Ascending aorta (tissue), 2 donors: Measurements from ENCODE around the gene STARD7. TPM values are rescaled to one million over a fixed set of nuclear protein-coding genes. Genes with fewer than 3 reads are reported as not detected.

Source experiments
- DNase-seq, 2 donors: peaks; one replicate each; pipeline ENCODE4 v3.0.0-alpha.2; 2019; ENCODE audit warnings: low spot score in 2 of 2
- H3K27ac ChIP-seq, 2 donors: fragments of 200-600 bp; sonication (generic); one replicate each; pipeline ENCODE4 v1.5.1; 2016 to 2017; ENCODE audit warnings: mild to moderate bottlenecking in 1 of 2
- H3K27me3 ChIP-seq: fragments of 200-600 bp; sonication (generic); one replicate; pipeline ENCODE4 v1.5.1; 2017
- H3K36me3 ChIP-seq, 2 donors: fragments of 200-600 bp; sonication (generic); one replicate each; pipeline ENCODE4 v1.5.1; 2016
- H3K4me1 ChIP-seq, 2 donors: fragments of 200-600 bp; sonication (generic); one replicate each; pipeline ENCODE4 v1.5.1; 2016 to 2017; ENCODE audit warnings: mild to moderate bottlenecking in 1 of 2
- H3K4me3 ChIP-seq, 2 donors: fragments of 200-600 bp; sonication (generic); one replicate each; pipeline ENCODE4 v1.5.1; 2016 to 2017; ENCODE audit warnings: mild to moderate bottlenecking in 1 of 2
- H3K9me3 ChIP-seq, 2 donors: fragments of 200-600 bp; sonication (generic); one replicate each; pipeline ENCODE4 v1.5.1; 2016
- CTCF ChIP-seq, 3 experiments: fragments of 200-600 bp in 2 of 3; fragments of 450-650 bp in 1 of 3; sonication (generic) in 2 of 3; IDR thresholded peaks; one replicate each; pipeline ENCODE4 v1.5.1; 2016 to 2019; ENCODE audit warnings: antibody characterized with exemption in 3 of 3, mild to moderate bottlenecking in 1 of 3, moderate library complexity in 1 of 3
- intact Hi-C: fragments of 100-400 bp; cut with DNase I; formaldehyde crosslinking; loops from one replicate; pipeline ENCODE4 v1.15.1; 2023
- total RNA-seq: library from RNA; depleted of rRNA; stranded (reverse); fragments of >200 nt; gene quantifications from one replicate; pipeline ENCODE4 v1.1.0, GENCODE V29; 2016

Gene STARD7
- total RNA-seq, 1 donor from 2014 or later = 85.6 TPM

DNA sequence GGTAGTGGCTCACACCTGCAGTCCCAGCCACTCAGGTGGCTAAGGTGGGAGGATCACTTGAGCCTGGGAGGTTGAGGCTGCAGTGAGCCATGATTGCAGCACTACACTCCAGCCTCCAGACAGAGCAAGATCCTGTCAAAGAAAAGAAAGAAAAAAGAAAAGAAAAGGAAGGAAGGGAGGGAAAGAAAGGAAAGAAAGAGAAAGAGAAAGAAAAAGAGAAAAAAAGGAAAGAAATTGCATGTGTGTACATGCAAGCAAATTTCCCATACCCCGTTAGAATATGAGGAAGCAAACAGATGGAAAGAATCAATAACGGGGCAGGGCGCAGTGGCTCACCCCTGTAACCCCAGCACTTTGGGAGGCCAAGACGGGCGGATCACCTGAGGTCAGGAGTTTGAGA, 39.3 kb upstream of the STARD7 start:
- intact Hi-C loops = no loop called here
- no peaks in the 10 kb centered on the region for H3K27me3 ChIP-seq
- no peak overlapping the region for H3K4me3 ChIP-seq
- H3K36me3 ChIP-seq = peaks cover 7 to 10% of the 10 kb centered on the region in 2 donors
- peaks cover 0 to 27% of the 10 kb centered on the region in 2 donors for H3K4me1 ChIP-seq
- TF ChIP-seq CTCF (IDR thresholded peaks at IDR 0.05) = no peak
- no peak for DNase-seq
- H3K9me3 ChIP-seq = no peaks in the 10 kb centered on the region
- no peak overlapping the region for H3K27ac ChIP-seq

- intact Hi-C loops = no loop called here
- H3K9me3 ChIP-seq = no peaks in the 10 kb centered on the region
- H3K36me3 ChIP-seq = peaks cover 0 to 1% of the 10 kb centered on the region in 2 donors
- no peak overlapping the region for H3K4me3 ChIP-seq
- no peak for DNase-seq
- TF ChIP-seq CTCF (IDR thresholded peaks at IDR 0.05) = no peak
- no peak overlapping the region for H3K27ac ChIP-seq
- H3K4me1 ChIP-seq = peaks cover 0 to 23% of the 10 kb centered on the region in 2 donors
- H3K27me3 ChIP-seq = no peaks in the 10 kb centered on the region
These were observed 38.4 kb upstream of the STARD7 start for GRCh38 chr2:96247009-96247408.

- DNase-seq = no peak
- Histone ChIP-seq H3K36me3 (no peaks in the 10 kb centered on the region), H3K4me1 (peaks cover 0 to 12% of the 10 kb centered on the region in 2 donors), H3K27me3 (no peaks in the 10 kb centered on the region), H3K27ac (no peak overlapping the region), H3K9me3 (no peaks in the 10 kb centered on the region), H3K4me3 (no peak overlapping the region)
- intact Hi-C loops = no loop called here
- no peak for TF ChIP-seq CTCF (IDR thresholded peaks at IDR 0.05)
These were observed 37.2 kb upstream of the STARD7 start for GRCh38 chr2:96245609-96246390.

DNA sequence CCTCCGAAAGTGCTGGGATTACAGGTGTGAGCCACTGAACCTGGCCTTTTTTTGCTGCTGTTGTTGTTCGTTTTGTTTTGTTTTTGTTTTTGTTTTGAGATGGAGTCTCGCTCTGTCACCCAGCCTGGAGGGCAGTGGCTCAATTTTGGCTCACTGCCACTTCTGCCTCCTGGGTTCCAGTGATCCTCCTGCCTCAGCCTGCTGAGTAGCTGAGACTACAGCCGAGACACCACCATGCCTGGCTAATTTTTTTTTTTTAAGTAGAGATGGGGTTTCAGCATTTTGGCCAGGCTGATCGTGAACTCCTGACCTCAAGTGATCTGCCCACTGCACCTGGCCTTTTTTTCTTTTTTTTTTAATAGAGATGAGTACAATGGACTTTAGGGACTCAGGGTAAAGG, 35.2 kb upstream of the STARD7 start:
- Histone ChIP-seq H3K27ac (no peak overlapping the region), H3K9me3 (no peaks in the 10 kb centered on the region), H3K4me1 (no peaks in the 10 kb centered on the region), H3K4me3 (no peak overlapping the region), H3K27me3 (no peaks in the 10 kb centered on the region), H3K36me3 (peaks cover 0 to 8% of the 10 kb centered on the region in 2 donors)
- intact Hi-C loops = no loop called here
- no peak for TF ChIP-seq CTCF (IDR thresholded peaks at IDR 0.05)
- DNase-seq = no peak

- no peak for TF ChIP-seq CTCF (IDR thresholded peaks at IDR 0.05)
- H3K27ac ChIP-seq = peak overlapping the region; percentile 26 to 50
- intact Hi-C loops = no loop called here
These were observed 33.4 kb upstream of the STARD7 start for GRCh38 chr2:96241900-96242611.

More at GRCh38 chr2:96241900-96242611, 33.4 kb upstream of the STARD7 start:
- Histone ChIP-seq H3K4me3 (no peak overlapping the region), H3K36me3 (peaks cover 0 to 8% of the 10 kb centered on the region in 2 donors), H3K4me1 (no peaks in the 10 kb centered on the region), H3K27me3 (no peaks in the 10 kb centered on the region), H3K9me3 (no peaks in the 10 kb centered on the region)
- DNase-seq = peak in 1 of 2 donors; percentile 53
